ENCODE results near the gene PILRB.

- TF ChIP-seq CTCF (IDR thresholded peaks at IDR 0.05) = no peak
- TF ChIP-seq POLR2A (IDR thresholded peaks at IDR 0.05) = no peak
Observed at GRCh38 chr7:100348805-100349204, 9.1 kb upstream of the PILRB start.

All from right lobe of liver (tissue), 4 donors.